ENCODE measurements around the gene MLLT3.
"Not testable (repeated sequence)": the region's sequence is repeated elsewhere in the genome, so short reads cannot be mapped to it uniquely, and the experiment has no call there.

Gene MLLT3

GRCh38 chr9:20593537-20593936, 28.8 kb downstream of the MLLT3 start:
- DNase-seq = no peak

DNA sequence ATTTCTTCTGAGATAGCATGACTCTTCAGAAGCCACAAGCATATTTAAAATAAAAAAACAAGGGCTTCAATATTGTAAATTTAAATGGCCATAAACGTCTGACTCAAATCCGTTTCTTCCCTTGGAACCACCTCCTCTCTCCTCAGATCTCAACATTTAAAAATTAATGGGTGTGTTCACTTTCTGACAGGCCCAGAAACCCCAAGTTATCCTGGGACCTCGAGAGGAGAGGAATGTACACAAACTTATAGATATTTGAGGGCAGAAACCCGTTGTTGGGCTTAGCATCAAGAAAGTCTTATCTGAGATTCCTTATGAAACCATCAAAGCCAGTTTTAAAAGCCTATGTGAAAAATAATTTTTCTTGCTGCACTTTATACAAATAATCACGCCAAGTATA, 29.2 kb downstream of the MLLT3 start:
- no peak for DNase-seq

GRCh38 chr9:20592673-20593072, 29.6 kb downstream of the MLLT3 start:
- DNase-seq = no peak

GRCh38 chr9:20591223-20591622, 31.1 kb downstream of the MLLT3 start:
- no peak for DNase-seq

DNA sequence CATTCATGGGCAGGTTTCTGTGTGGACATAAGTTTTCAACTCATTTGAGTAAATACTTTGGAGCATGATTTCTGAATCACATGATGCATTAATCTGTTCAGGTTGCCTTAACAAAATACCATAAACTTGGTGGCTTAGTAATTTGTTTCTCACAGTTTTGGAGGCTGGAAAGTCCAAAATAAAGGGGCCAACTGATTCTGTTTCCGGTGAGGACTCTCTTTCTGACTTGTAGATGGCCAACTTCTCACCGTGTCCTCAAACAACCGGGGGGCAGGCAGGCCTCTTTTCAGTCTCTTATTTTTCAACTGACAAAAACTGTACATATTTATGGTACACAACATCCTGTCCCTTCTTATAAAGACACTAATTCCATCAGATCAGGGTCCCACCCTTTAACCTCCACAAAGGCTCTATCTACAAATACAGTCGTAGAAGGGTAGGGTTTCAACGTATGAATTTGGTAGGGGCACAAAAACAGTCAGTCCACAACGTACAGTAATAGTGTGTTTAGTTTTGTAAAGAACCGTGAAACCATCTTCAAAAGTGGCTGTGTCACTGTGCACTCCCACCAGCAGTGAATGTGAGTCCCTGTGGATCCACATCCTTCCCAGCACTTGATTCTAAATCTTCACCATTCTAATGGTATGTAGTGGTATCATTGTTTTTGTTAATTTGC, 37.2 kb downstream of the MLLT3 start:
- DNase-seq = no peak

DNA sequence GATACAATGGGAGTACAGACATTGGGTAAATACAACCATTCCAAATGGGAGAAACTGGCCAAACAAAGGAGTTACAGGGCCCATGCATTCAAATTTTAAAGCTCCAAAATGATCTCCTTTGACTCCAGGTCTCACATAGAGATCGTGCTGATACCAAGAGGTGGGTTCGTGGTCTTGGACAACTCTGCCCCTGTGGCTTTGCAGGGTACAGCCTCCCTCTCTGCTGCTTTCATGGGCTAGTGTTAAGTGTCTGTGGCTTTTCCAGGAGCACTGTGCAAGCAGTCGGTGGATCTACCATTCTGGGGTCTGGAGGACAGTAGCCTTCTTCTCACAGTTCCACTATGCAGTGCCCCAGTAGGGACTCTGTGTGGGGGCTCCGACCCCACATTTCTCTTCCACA, 39.2 kb downstream of the MLLT3 start:
- not testable (repeated sequence) for DNase-seq

DNA sequence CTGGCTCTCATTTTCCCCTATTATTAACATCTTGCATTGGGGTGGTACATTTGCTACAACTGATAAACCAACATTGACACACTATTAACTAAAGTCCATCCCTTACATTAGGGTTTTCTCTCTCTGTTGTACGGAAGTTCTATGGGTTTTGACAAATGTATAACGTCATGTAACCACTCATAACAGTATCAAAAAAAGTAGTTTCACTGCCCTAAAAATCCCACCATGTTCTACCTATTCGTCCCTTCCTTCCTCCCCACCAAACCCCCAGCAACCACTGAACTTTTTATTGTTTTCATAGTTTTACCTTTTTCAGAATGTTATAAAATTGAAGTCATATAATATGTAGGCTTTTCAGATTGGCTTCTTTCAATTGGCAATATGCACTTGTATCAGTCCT, 40.1 kb downstream of the MLLT3 start:
- no peak for DNase-seq

- no peak for DNase-seq
These were observed 41.6 kb downstream of the MLLT3 start for GRCh38 chr9:20580673-20581072.

DNA sequence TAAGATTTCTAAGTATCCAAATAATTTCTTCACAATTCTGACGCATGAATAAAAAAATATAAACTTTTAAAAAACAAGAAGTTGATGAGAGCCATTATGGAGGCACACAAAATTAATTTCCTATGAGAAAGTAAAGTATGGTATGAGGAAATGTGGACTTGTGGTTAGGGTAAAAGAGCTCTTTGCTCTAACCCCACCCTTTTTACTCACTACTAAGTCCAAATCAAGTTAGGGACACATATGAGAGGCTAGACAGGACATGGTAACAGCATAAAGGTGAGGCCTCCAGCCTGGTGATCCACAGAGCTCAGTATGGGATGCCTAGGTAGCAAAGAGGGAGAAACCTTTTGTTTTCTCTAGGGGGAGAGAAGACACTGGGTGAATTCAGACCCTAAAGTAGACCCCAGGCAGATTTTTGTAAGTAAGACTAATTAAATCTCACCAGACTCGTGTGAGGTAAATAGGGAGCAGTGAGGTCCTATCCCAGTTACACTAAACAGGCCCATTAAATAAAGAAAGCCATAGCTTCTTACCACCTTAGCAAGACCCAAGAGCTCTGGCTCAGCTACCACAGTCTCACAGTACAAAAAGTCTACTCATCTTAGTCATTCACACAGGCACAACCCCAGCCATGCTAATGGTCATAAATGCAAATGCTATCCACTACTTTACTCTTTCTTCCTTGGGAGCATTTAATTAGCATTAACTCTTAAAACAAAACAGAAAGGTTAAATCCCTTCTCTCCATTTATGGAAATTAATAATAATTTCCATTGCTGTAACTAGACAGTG, 42.6 kb downstream of the MLLT3 start:
- no peak for DNase-seq

GRCh38 chr9:20573023-20573422, 49.3 kb downstream of the MLLT3 start:
- no peak for DNase-seq

DNA sequence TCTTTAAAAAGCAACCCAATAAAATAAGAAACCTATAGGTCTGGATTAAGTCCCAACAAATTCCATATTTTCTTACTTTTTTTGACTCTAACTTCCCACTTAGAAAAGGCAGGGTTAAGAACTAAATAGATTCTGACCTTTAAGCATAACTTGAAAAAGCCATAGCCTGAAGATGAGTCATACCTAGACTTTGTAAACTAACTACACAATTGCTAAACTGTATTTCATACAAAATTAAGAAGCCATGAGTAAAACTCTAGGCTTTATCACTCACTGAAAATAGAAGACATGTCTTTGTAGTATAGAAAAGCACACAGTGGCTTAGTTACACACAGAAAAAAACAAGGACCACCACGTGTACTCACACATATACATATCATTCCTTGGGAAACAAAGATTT, 51.5 kb downstream of the MLLT3 start:
- no peak for DNase-seq

DNA sequence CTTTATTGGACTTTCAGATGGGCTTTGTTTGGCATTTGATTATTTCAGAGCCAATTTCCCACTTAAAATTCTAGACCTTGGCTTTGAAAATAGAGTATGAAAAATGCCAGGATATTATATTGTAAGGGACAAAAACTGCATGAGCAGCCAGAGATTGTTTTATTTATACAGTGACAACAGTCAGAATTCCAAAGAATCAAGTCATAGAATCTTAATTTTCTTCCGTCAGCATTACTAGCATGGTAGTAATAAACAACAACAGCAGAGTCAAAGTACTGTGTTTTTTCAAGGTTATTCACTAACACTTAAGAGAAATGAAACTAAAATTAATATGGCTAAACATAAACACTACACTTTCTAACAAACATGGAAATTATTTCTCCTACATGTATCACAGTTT, 52.2 kb downstream of the MLLT3 start:
- DNase-seq = no peak

GRCh38 chr9:20569525-20569924, 52.8 kb downstream of the MLLT3 start:
- DNase-seq = no peak

DNA sequence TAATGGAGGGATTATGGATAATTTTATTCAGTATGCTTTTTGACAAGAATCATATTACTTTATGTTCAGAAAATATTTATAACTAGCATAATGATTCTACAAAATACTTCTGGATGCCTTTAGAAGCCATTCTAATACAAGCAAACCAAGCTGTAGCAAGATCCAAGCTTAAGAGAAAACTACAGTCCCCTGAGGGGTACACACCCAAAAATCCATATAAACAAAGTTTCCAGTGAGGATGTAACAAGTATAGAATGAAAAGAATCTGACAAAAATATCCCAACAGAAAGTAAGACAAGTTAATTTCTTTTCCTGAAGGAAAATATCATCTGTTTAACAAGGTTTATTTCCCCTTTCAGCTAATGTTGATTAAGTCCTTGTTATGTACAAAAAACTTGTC, 53.9 kb downstream of the MLLT3 start:
- DNase-seq = no peak

- no peak for DNase-seq
These were observed 55.9 kb downstream of the MLLT3 start for GRCh38 chr9:20566401-20566800.

DNA sequence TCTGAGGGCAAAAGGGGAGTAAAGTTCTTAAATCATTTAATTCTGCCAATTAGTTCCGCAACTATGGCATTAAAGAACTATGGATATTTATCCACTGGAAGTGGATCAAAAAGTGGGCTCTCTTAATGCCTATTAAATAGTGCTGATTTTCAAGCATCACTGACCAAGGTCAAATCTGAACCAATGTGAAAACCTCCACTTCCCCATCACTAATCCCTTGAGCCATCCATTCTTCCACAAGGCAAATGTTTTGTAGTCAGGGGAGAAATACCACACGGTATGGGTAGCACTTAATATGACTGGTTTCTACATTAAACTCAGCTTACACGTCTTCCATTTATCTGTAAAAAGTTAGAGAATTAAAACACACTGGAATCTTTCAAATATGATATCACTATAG, 57.6 kb downstream of the MLLT3 start:
- DNase-seq = no peak

DNA sequence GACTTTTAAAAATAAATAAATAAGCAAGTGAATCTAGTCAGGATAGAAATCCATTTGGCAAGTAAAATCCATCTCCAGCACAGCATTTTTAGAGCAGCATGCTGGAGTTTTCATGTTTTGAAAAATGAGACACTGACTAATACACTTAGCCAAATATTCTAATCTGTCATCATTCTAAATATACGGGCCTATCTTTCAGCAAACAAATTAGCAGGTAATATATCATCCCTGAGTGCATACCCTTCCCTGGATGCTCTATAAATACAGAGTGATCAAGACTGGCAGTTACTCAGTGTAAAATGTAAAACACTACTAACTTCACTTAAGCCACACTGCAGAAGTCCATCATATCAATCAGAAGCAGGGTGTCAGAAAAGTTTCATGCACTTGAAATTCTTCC, 58.4 kb downstream of the MLLT3 start:
- no peak for DNase-seq

DNA sequence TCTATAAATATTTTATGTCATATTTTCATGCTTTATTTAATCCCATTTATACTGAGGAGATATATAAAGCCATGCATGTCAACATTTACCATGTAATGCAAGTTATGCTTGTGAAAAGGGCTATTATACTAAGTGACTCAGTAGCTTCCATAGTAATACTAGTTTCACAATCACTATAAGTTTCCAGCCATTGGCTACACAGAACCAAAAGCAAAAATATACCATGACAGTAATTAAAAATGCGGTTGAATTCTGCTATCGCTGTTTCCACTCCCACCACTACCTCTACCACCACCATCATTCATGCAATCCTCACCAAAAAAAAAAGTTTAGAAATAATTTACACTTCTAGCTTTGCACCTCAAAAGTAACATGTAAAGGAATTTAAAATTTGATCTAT, 60.2 kb downstream of the MLLT3 start:
- DNase-seq = no peak

DNA sequence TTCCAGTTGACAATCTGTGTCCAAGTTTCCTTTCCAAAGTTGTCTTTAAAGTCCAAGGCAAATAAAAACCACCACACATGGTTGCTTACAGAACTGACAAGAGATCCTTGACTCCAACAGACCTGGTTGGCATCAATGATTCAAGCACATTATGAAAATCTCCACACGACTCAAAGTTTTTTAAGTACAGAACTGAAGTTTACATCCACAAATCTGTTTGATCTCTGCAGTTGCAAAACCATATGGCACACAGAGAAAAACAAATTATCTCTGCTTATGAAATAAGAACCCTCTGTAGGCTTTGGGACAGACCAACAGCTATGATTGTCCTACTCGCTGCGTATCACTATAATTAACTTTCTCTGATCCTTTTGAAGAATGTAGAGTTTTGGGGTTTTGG, 60.8 kb downstream of the MLLT3 start:
- DNase-seq = no peak

DNA sequence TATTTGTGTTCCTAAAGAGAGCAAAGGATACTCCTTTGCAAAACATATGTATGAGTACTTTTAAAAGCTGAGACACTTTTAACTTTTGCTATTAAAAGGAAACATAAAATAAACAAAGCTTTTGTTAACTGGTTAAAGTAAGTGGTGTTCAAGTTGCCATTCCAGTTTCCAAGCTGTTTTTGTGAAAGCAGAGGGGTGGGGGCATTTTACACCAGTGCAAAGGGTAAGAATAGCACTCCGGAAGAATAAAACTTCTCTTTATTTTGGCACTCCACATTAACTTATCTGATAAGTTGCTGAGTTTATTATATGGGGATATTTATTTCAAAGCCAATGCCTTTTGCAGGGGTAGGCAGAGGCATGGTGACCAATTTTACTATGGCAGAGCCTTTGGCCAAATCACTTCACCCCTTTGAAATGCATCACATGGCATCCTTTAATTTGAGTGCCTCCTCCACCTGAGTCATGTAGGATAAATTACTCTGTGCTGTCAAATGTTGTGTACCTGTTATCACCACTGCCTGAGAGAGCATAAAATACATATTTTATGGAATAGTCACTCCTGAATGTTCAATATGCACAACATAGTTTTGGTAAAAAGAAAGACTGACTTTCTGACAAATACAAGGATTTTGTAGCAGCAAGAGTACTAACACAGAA, 62.9 kb downstream of the MLLT3 start:
- DNase-seq = no peak

DNA sequence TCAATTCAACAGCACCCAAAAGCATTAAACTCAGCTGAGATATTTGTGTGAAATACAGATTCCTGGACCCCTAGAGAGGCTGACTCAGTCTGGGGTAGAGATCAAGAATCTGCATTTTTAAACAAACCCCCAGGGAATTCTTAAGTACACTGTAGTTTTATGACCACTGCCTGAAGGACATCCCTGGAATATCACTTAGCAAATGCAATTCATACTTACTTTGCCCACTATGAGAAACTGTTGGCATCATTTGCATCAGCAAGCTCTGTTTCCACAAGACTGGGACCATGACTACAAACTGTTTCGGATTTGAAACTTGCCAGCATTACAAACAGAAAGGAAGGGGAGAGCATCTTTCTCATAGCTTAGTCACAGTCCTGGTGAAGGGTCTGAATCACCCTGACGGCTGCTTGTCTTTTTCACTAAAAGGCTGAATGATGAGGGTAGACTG, 63.7 kb downstream of the MLLT3 start:
- DNase-seq = no peak

- no peak for DNase-seq
These were observed 64.3 kb downstream of the MLLT3 start for GRCh38 chr9:20557890-20558565.

DNA sequence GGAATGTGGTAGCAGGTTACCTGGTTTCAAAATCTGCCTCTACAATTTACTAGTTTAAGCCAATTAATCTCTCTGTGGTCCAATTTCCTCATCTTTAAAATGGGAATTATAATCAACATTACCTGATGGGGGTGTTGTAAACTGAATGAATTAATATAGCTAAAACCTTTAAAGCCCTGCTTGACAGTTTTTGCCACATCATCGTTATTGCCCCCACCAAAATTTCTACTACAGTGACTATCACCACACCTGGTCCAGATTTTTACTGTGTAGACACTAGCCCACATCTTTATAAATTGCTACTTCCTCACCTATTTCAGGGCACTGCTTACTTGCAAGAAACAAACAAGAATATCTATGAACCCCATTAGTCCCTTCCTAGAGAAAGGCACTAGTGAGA, 65.0 kb downstream of the MLLT3 start:
- no peak for DNase-seq
